ENCODE measurements around the gene TECTA. TPM values are rescaled to one million over a fixed set of nuclear protein-coding genes. Genes with fewer than 3 reads are reported as not detected.

TECTA gene
- total RNA-seq, 1 donor from 2014 or later: 2.9 TPM

DNA sequence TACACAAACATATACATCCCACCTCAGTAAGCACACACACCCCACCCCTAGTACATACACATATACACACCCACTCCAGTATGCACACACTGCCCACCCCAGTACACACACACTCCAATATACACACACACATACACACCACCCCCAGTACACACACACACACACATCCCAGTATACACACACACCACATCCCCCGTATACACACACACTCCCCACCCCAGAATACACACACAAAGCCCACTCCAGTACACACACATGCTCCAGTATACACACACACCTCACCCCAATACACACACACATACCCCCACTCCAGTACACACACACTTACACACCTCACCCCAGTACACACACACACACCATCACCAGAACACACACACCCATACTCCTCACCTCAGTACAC, 7.4 kb downstream of the TECTA start:
- TF ChIP-seq, protein P1, sequence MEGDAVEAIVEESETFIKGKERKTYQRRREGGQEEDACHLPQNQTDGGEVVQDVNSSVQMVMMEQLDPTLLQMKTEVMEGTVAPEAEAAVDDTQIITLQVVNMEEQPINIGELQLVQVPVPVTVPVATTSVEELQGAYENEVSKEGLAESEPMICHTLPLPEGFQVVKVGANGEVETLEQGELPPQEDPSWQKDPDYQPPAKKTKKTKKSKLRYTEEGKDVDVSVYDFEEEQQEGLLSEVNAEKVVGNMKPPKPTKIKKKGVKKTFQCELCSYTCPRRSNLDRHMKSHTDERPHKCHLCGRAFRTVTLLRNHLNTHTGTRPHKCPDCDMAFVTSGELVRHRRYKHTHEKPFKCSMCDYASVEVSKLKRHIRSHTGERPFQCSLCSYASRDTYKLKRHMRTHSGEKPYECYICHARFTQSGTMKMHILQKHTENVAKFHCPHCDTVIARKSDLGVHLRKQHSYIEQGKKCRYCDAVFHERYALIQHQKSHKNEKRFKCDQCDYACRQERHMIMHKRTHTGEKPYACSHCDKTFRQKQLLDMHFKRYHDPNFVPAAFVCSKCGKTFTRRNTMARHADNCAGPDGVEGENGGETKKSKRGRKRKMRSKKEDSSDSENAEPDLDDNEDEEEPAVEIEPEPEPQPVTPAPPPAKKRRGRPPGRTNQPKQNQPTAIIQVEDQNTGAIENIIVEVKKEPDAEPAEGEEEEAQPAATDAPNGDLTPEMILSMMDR (IDR thresholded peaks at IDR 0.05; ENCODE audit: partially characterized antibody, unreplicated experiment): no peak
- Mint-ChIP-seq H3K9me3 (ENCODE audit: unreplicated experiment) (no peaks in the 10 kb centered on the region), H3K4me3 (ENCODE audit: unreplicated experiment) (no peak overlapping the region), H3K36me3 (ENCODE audit: unreplicated experiment) (no peaks in the 10 kb centered on the region), H3K27me3 (ENCODE audit: unreplicated experiment) (peaks cover 2% of the 10 kb centered on the region), H3K4me1 (ENCODE audit: low read depth, unreplicated experiment) (no peaks in the 10 kb centered on the region), H3K27ac (ENCODE audit: unreplicated experiment) (no peak overlapping the region)
- no peak for DNase-seq

DNA sequence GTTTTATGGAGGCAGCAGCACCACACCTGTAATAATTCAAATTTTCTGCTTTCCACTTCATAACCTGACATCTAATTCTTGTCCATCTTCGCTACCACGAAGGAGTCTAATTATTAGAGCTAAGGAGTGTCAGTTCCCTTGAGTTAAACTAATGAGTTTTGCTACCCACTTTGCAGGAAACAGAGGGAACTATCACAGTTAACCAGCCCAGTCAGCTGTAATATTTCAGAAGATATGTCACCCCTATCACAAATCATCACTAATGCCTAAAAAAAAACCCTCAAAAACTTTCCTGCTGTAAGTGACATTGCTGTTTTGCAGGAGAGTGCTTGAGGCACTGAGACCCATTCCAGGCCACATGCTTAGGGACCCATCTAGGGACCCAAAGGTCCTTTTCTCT, 8.4 kb downstream of the TECTA start:
- TF ChIP-seq, protein P1 (IDR thresholded peaks at IDR 0.05; ENCODE audit: partially characterized antibody, unreplicated experiment): no peak
- H3K27ac Mint-ChIP-seq (ENCODE audit: unreplicated experiment): no peak overlapping the region
- no peak for DNase-seq
- peaks cover 2% of the 10 kb centered on the region for H3K27me3 Mint-ChIP-seq (ENCODE audit: unreplicated experiment)
- H3K36me3 Mint-ChIP-seq (ENCODE audit: unreplicated experiment): no peaks in the 10 kb centered on the region
- no peaks in the 10 kb centered on the region for H3K4me1 Mint-ChIP-seq (ENCODE audit: low read depth, unreplicated experiment)
- H3K4me3 Mint-ChIP-seq (ENCODE audit: unreplicated experiment): no peak overlapping the region
- no peaks in the 10 kb centered on the region for H3K9me3 Mint-ChIP-seq (ENCODE audit: unreplicated experiment)

DNA sequence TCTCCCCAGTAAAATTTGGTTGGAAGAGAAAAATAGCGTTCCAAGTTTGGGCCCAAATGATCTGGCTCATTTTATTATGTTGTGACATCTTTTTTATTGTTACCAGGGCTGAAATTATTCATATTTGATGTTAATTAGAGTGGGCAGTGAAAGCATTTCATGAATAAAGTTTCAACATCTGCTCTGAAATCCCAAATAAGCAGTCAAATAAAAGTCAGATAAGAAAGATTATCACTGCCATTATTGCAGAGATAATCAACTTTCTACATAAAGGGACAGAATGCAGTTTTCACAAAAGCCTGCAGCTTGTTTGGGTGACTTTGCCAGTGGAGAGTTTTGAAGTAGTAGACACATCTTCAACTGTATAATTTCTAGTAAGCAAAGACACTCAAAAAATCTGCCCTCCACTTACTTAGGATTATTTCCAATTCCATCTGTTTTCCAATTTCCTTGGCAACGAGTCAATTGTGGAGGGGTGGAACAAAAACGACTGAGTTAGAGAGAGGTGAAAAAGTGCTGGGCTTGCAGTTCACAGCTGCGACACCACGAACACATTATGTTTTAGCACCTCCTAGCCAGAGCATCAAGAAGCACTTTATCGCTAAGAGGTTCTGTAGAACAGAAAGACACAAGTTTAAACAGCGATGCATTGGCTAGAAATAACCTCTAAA, 9.0 kb downstream of the TECTA start:
- H3K4me3 Mint-ChIP-seq (ENCODE audit: unreplicated experiment): no peak overlapping the region
- TF ChIP-seq, protein P1 (IDR thresholded peaks at IDR 0.05; ENCODE audit: partially characterized antibody, unreplicated experiment): no peak
- H3K4me1 Mint-ChIP-seq (ENCODE audit: low read depth, unreplicated experiment): no peaks in the 10 kb centered on the region
- H3K9me3 Mint-ChIP-seq (ENCODE audit: unreplicated experiment): no peaks in the 10 kb centered on the region
- H3K27me3 Mint-ChIP-seq (ENCODE audit: unreplicated experiment): peaks cover 2% of the 10 kb centered on the region
- no peak overlapping the region for H3K27ac Mint-ChIP-seq (ENCODE audit: unreplicated experiment)
- no peaks in the 10 kb centered on the region for H3K36me3 Mint-ChIP-seq (ENCODE audit: unreplicated experiment)
- DNase-seq: no peak

DNA sequence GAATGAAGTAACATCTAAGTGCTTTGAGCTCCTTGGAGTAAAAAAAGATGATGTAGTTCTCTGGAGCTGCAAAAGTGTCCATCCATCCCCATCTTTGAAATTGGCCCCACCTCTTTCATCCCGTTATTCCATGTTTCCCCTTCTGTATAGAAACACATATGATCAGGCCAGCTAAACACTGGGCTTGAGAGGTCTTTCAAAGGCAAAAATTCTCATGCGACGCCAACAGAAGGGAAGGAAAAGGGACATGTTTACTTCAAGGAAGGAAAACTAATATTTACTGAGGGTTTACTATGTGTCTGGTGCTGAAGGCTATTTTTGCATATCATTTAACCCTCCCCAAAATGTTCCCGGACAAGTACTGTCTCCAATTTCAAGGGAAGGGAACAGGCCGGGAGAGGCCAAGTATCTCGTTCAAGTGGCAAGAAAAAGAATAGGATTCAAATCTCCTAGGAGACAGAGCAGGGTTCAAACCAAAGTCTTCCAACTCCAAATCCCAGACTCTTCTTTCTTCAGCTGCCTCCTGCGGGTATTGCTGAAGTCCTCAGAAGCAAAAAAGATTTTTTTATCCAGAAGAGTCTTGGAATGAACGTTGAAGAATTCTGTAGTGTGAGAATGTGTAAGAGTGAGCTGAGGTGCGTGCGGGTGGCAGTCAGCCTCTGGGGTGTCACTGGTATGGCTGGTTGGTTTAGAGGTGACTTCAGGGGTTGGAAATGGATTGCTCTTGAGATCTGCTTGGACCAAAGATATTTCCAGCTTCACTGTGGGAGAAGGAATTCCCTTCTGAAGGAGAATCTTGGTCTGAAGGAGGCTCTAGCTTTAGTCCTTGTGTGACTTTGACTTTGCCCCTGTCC, 10.1 kb downstream of the TECTA start:
- no peaks in the 10 kb centered on the region for H3K4me1 Mint-ChIP-seq (ENCODE audit: low read depth, unreplicated experiment)
- no peak overlapping the region for H3K27ac Mint-ChIP-seq (ENCODE audit: unreplicated experiment)
- peaks cover 3% of the 10 kb centered on the region for H3K27me3 Mint-ChIP-seq (ENCODE audit: unreplicated experiment)
- no peak overlapping the region for H3K4me3 Mint-ChIP-seq (ENCODE audit: unreplicated experiment)
- no peaks in the 10 kb centered on the region for H3K36me3 Mint-ChIP-seq (ENCODE audit: unreplicated experiment)
- no peaks in the 10 kb centered on the region for H3K9me3 Mint-ChIP-seq (ENCODE audit: unreplicated experiment)
- TF ChIP-seq, protein P1 (IDR thresholded peaks at IDR 0.05; ENCODE audit: partially characterized antibody, unreplicated experiment): no peak
- DNase-seq: no peak

All from glutamatergic neuron (in vitro differentiated cells).